Glutamatergic neuron (in vitro differentiated cells): ENCODE data around the gene IMMP2L. TPM values are rescaled to one million over a fixed set of nuclear protein-coding genes. Genes with fewer than 3 reads are reported as not detected.

Source experiments
- DNase-seq: peaks from one replicate; pipeline ENCODE4 v3.0.0; 2022
- H3K27ac Mint-ChIP-seq: one replicate; pipeline ENCODE4 v1.8.0; 2020; ENCODE audit warnings: mild to moderate bottlenecking, mixed read lengths, inconsistent platforms; ENCODE audit not compliant: unreplicated experiment
- H3K27me3 Mint-ChIP-seq: one replicate; pipeline ENCODE4 v1.8.0; 2020; ENCODE audit warnings: mild to moderate bottlenecking, moderate library complexity, mixed read lengths, inconsistent platforms; ENCODE audit not compliant: unreplicated experiment
- H3K36me3 Mint-ChIP-seq: one replicate; pipeline ENCODE4 v1.8.0; 2020; ENCODE audit warnings: mild to moderate bottlenecking, mixed read lengths, inconsistent platforms; ENCODE audit not compliant: unreplicated experiment
- H3K4me1 Mint-ChIP-seq: one replicate; pipeline ENCODE4 v1.8.0; 2020; ENCODE audit warnings: mild to moderate bottlenecking, low read depth, mixed read lengths, inconsistent platforms; ENCODE audit not compliant: unreplicated experiment
- H3K4me3 Mint-ChIP-seq: one replicate; pipeline ENCODE4 v1.8.0; 2020; ENCODE audit warnings: mild to moderate bottlenecking, mixed read lengths, inconsistent platforms; ENCODE audit not compliant: unreplicated experiment
- H3K9me3 Mint-ChIP-seq: one replicate; pipeline ENCODE4 v1.8.0; 2020; ENCODE audit warnings: mild to moderate bottlenecking, moderate library complexity, mixed read lengths, inconsistent platforms; ENCODE audit not compliant: unreplicated experiment
- CTCF ChIP-seq: fragments of 200-600 bp; sonication (generic); IDR thresholded peaks from one replicate; pipeline ENCODE4 v1.5.0; 2021; ENCODE audit not compliant: partially characterized antibody, unreplicated experiment
- total RNA-seq: library from RNA; stranded (reverse); fragmentation: NEBNext Ultra II Directional; extraction: Animal tissue kit (Norgen Biotek cat#: 25700); gene quantifications from one replicate; pipeline ENCODE4 v1.2.1, GENCODE V29; 2021; ENCODE audit not compliant: unreplicated experiment

IMMP2L gene
- total RNA-seq, 1 donor from 2014 or later = 9.6 TPM

- Mint-ChIP-seq H3K36me3 (peaks cover 5% of the 10 kb centered on the region), H3K4me3 (no peak overlapping the region), H3K4me1 (peaks cover 2% of the 10 kb centered on the region), H3K27ac (no peak overlapping the region), H3K9me3 (peaks cover 2% of the 10 kb centered on the region), H3K27me3 (peaks cover 3% of the 10 kb centered on the region)
- TF ChIP-seq CTCF = no peak
- DNase-seq = no peak
Measured at GRCh38 chr7:111556977-111557376, 5.3 kb downstream of the IMMP2L start.

DNA sequence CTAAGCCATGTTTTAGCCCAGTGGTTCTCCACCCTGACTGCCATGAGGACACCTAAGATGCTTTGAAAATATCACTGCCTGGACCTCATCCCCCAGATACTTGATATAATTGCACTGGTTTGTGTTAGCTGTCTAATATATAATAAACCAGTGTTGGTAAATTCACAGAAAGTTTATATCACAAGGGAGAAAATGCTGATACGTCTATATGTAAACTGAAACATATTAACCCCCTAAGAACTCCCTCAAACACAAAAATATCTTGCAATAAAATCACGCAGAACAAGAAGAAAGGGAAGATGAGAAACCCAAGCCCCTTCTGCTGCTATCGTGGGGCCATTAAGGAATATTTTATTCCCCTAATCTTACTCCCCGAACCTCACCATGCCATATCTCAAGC lies 8.2 kb downstream of the IMMP2L start:
- Mint-ChIP-seq H3K4me3 (no peak overlapping the region), H3K36me3 (peaks cover 5% of the 10 kb centered on the region), H3K27ac (no peak overlapping the region)

GRCh38 chr7:111541067-111541466 lies 21.2 kb downstream of the IMMP2L start:
- Mint-ChIP-seq H3K36me3 (no peaks in the 10 kb centered on the region), H3K27me3 (no peaks in the 10 kb centered on the region), H3K9me3 (no peaks in the 10 kb centered on the region), H3K4me1 (peaks cover 5% of the 10 kb centered on the region), H3K27ac (no peak overlapping the region), H3K4me3 (no peak overlapping the region)
- no peak for TF ChIP-seq CTCF
- DNase-seq = no peak

More for the DNA sequence above, 8.2 kb downstream of the IMMP2L start:
- Mint-ChIP-seq H3K27me3 (no peaks in the 10 kb centered on the region), H3K9me3 (no peaks in the 10 kb centered on the region), H3K4me1 (no peaks in the 10 kb centered on the region)
- no peak for TF ChIP-seq CTCF
- no peak for DNase-seq

- Mint-ChIP-seq H3K4me3 (no peak overlapping the region), H3K27ac (no peak overlapping the region), H3K27me3 (no peaks in the 10 kb centered on the region), H3K9me3 (no peaks in the 10 kb centered on the region), H3K36me3 (no peaks in the 10 kb centered on the region), H3K4me1 (peaks cover 5% of the 10 kb centered on the region)
- DNase-seq = no peak
- TF ChIP-seq CTCF = no peak
Measured at GRCh38 chr7:111540199-111540815, 22.0 kb downstream of the IMMP2L start.

DNA sequence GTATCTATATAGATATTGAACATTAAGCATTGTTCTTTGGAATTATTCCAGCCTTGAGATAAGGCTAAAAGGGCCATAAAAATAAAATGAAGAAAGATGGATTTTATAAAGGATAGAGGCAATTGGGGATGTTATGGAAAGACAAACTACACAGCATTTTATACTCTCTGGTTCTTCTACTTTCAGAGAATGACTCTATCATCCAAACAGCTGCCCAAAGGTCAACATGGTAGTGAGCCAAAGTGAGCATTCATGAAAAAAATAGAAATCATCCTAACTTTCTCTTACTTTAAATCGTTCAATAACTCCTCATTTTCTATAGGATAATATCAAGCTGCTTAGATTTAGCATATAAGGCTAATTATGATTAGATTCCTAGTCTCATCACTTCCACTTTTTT lies 25.2 kb downstream of the IMMP2L start:
- no peaks in the 10 kb centered on the region for H3K27me3 Mint-ChIP-seq
- H3K9me3 Mint-ChIP-seq = no peaks in the 10 kb centered on the region
- H3K4me1 Mint-ChIP-seq = peaks cover 12% of the 10 kb centered on the region
- TF ChIP-seq CTCF = no peak
- no peak overlapping the region for H3K27ac Mint-ChIP-seq
- no peak overlapping the region for H3K4me3 Mint-ChIP-seq
- no peaks in the 10 kb centered on the region for H3K36me3 Mint-ChIP-seq
- no peak for DNase-seq
